Measurements from ENCODE around the gene DOCK9.

DOCK9 gene

DNA sequence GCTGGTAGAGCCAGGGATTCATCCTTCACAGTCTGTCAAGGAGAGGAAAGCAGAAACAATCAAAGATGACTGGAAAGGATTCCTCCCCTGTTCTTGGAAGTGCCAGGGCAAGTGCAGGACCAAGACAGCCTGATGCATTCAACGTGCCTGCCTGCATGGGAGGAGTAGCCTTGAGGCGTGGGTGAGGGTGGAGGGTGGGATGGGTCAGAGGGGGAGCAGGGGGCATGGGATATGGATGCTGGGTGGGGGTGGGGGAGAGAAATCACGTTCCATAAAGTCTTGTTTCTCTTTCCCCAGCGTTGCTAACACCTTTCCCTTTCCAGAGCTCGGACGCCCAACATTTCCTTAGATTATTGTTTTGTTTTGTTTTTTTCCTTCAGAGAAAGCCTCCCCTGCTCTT lies 117.4 kb downstream of the DOCK9 start:
- FAIRE-seq (no peak), DNase-seq (ENCODE audit: insufficient read length, low spot score) (no peak)
- TF ChIP-seq TAF1 (IDR thresholded peaks at IDR 0.05; ENCODE audit: low read depth, low read length) (no peak), PAX5 (IDR thresholded peaks at IDR 0.05; ENCODE audit: insufficient read depth, low read length, severe bottlenecking) (no peak), POLR2AphosphoS5 (IDR thresholded peaks at IDR 0.05; ENCODE audit: low read depth, low read length) (no peak), SPI1 (IDR thresholded peaks at IDR 0.05; ENCODE audit: low read depth, low read length) (no peak), POU2F2 (IDR thresholded peaks at IDR 0.05; ENCODE audit: low read depth, low read length) (no peak), POLR2A (IDR thresholded peaks at IDR 0.05; ENCODE audit: low read depth, low read length) (no peak)

DNA sequence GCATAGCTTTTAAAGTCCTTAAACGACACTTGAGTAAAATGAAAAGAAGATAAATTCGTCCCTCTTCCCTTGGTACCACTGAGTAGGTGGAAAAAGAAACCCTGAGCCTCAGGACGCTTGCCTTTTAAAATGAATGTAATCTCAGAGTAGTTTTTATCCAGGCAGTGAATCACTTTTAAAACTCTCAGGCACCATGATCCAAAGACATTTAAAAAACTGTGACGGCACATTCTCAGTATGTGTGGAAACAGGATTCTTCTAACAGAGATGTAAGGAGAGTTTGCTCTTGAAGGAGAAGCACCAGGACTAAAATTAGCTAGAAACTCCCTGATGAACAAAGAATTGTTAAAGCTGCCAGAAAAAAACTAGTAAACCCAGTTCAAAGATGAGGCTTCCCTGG lies 119.7 kb downstream of the DOCK9 start:
- TF ChIP-seq POLR2A (IDR thresholded peaks at IDR 0.05; ENCODE audit: low read depth, low read length) (no peak), POU2F2 (IDR thresholded peaks at IDR 0.05; ENCODE audit: low read depth, low read length) (no peak), POLR2AphosphoS5 (IDR thresholded peaks at IDR 0.05; ENCODE audit: low read depth, low read length) (no peak), SPI1 (IDR thresholded peaks at IDR 0.05; ENCODE audit: low read depth, low read length) (no peak), PAX5 (IDR thresholded peaks at IDR 0.05; ENCODE audit: insufficient read depth, low read length, severe bottlenecking) (no peak), TAF1 (IDR thresholded peaks at IDR 0.05; ENCODE audit: low read depth, low read length) (no peak)
- DNase-seq (ENCODE audit: insufficient read length, low spot score) (no peak), FAIRE-seq (no peak)

DNA sequence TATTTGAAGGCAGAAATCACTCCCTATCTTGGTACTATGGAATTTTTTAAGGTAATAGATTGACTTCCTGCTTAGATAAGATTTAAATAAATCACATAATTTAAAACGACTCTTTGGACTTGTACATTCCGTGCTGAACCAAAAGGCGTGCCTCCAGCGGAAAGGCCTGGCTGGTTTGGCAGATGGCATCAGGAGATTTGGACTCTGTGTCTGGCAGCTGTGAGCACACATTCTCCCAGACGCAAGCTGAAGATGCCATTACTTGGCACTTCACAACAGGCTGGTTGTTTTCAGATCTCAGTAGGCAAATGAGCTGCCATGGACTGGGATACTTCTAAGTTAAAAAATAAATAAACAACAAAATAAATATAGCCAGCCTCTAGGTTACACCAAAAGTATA lies 120.9 kb downstream of the DOCK9 start:
- FAIRE-seq (no peak), DNase-seq (ENCODE audit: insufficient read length, low spot score) (no peak)
- TF ChIP-seq POU2F2 (IDR thresholded peaks at IDR 0.05; ENCODE audit: low read depth, low read length) (no peak), SPI1 (IDR thresholded peaks at IDR 0.05; ENCODE audit: low read depth, low read length) (no peak), POLR2AphosphoS5 (IDR thresholded peaks at IDR 0.05; ENCODE audit: low read depth, low read length) (no peak), TAF1 (IDR thresholded peaks at IDR 0.05; ENCODE audit: low read depth, low read length) (no peak), POLR2A (IDR thresholded peaks at IDR 0.05; ENCODE audit: low read depth, low read length) (no peak), PAX5 (IDR thresholded peaks at IDR 0.05; ENCODE audit: insufficient read depth, low read length, severe bottlenecking) (no peak)

DNA sequence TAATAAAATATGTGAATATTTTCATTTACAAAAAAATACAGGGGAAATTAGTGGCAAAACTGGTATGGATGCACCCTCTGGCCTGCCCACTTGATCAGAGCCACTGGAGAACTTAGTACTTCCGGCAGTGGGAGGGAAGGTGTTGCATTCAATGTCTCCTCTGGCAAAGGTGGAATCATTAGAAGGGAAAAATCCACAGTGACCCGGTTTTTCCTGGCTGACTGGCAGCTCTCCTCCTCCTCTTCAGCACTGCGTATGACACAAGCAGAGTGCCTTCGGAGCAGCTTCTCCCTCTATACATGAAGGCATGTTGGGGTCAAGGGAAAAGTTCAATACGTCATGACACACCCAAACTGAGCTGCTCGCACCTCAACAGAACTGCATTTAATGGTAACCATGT lies 123.4 kb downstream of the DOCK9 start:
- FAIRE-seq: no peak
- DNase-seq (ENCODE audit: insufficient read length, low spot score): no peak

DNA sequence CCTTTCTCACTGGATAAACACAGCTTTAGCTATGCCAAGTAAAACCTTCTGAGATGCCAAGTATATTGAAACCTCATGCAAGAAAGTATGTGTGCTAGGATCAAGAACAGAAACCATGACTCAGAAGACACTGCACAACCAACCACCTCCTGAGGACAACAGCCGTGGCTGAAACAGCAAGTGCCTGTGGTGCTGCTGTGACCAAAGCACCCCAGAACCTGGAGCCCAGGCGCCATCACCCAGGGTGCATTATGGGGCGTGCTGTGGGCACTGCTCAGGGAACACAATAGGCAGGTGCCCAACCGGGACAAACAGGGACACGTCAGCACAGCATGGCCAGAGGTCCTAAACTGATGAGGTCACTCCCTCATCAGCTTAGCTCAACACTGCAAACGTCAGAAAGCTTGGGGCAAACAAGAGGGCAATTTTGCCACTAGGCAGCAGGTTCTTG lies 124.1 kb downstream of the DOCK9 start:
- FAIRE-seq: peak; percentile 96
- TF ChIP-seq POU2F2 (IDR thresholded peaks at IDR 0.05; ENCODE audit: low read depth, low read length): 0 out of 2 replicates have a peak, but pooled peaks have one; percentile 33
- no peak for TF ChIP-seq POLR2AphosphoS5 (IDR thresholded peaks at IDR 0.05; ENCODE audit: low read depth, low read length)
- peak; percentile 23; the same call in 1 of the 2 replicates for TF ChIP-seq SPI1 (IDR thresholded peaks at IDR 0.05; ENCODE audit: low read depth, low read length)
- no peak for TF ChIP-seq POLR2A (IDR thresholded peaks at IDR 0.05; ENCODE audit: low read depth, low read length)
- TF ChIP-seq PAX5 (IDR thresholded peaks at IDR 0.05; ENCODE audit: insufficient read depth, low read length, severe bottlenecking): no peak
- DNase-seq (ENCODE audit: insufficient read length, low spot score): peak; percentile 32

More for the DNA sequence above, 123.4 kb downstream of the DOCK9 start:
- TF ChIP-seq POU2F2 (IDR thresholded peaks at IDR 0.05; ENCODE audit: low read depth, low read length) (no peak), PAX5 (IDR thresholded peaks at IDR 0.05; ENCODE audit: insufficient read depth, low read length, severe bottlenecking) (no peak), TAF1 (IDR thresholded peaks at IDR 0.05; ENCODE audit: low read depth, low read length) (no peak), POLR2AphosphoS5 (IDR thresholded peaks at IDR 0.05; ENCODE audit: low read depth, low read length) (no peak), SPI1 (IDR thresholded peaks at IDR 0.05; ENCODE audit: low read depth, low read length) (no peak), POLR2A (IDR thresholded peaks at IDR 0.05; ENCODE audit: low read depth, low read length) (no peak)

DNA sequence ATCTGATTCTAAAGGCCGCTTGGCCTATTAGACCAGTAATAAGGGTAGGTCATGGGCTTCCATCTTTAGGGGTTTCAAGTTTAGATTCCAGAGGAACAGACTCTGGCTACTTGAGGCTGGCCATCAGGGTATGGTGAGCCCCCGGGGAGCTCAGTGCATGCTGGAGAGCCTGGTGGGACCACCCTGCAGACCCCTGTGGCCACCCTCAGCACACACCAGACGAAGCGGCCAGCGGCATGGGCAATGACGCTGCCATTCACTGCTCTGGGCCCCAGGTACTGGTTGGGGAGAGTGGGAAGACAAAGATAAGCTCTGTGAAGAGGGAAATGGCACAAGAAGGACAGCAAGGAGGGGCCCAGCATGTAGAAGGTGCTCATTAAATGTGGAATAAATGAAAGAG lies 126.6 kb downstream of the DOCK9 start:
- no peak for FAIRE-seq
- TF ChIP-seq SPI1 (IDR thresholded peaks at IDR 0.05; ENCODE audit: low read depth, low read length): no peak
- TF ChIP-seq PAX5 (IDR thresholded peaks at IDR 0.05; ENCODE audit: insufficient read depth, low read length, severe bottlenecking): no peak
- TF ChIP-seq POLR2AphosphoS5 (IDR thresholded peaks at IDR 0.05; ENCODE audit: low read depth, low read length): no peak
- TF ChIP-seq POLR2A (IDR thresholded peaks at IDR 0.05; ENCODE audit: low read depth, low read length): no peak
- TF ChIP-seq POU2F2 (IDR thresholded peaks at IDR 0.05; ENCODE audit: low read depth, low read length): no peak
- TF ChIP-seq TAF1 (IDR thresholded peaks at IDR 0.05; ENCODE audit: low read depth, low read length): no peak
- no peak for DNase-seq (ENCODE audit: insufficient read length, low spot score)

DNA sequence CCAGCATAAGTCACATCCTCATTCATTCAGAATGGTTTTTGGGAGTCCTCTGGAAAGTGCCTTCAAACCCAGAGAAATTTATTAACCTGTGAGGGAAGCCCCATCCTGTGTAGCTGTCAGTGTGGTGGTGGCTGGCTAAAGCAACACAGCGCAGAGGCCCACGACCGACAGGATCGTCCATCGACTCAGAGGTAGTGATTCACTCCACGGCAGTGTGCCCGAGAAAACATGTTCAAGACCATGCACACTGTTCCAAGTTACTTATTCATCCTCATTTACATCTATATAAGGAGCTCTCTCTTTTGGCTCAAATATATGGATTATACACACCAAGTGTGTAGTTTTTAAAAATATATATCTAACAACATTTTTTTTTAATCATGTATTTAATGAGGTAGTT lies 129.1 kb downstream of the DOCK9 start:
- FAIRE-seq (no peak), DNase-seq (ENCODE audit: insufficient read length, low spot score) (no peak)
- TF ChIP-seq TAF1 (IDR thresholded peaks at IDR 0.05; ENCODE audit: low read depth, low read length): no peak
- no peak for TF ChIP-seq PAX5 (IDR thresholded peaks at IDR 0.05; ENCODE audit: insufficient read depth, low read length, severe bottlenecking)
- no peak for TF ChIP-seq POU2F2 (IDR thresholded peaks at IDR 0.05; ENCODE audit: low read depth, low read length)
- no peak for TF ChIP-seq POLR2A (IDR thresholded peaks at IDR 0.05; ENCODE audit: low read depth, low read length)
- TF ChIP-seq SPI1 (IDR thresholded peaks at IDR 0.05; ENCODE audit: low read depth, low read length): no peak
- TF ChIP-seq POLR2AphosphoS5 (IDR thresholded peaks at IDR 0.05; ENCODE audit: low read depth, low read length): no peak

DNA sequence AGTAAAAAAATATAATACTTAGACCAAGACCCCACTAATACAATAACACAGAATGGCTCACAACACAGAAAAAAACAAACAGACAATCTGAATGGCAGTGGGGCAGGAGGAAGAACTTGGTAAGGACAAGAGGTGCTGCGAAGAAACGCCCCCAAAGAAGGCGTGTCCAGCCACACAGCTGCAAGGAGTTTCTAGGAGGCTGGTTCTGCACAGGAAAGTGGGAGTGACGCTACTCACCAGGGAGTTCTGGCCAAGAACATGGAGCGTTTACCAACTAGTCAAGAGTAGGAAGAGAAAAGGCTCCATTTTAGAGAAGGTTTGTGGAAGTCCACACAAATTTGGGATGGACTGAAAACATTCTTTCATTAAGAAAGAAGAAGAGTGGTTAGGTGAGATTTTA lies 130.1 kb downstream of the DOCK9 start:
- TF ChIP-seq TAF1 (IDR thresholded peaks at IDR 0.05; ENCODE audit: low read depth, low read length): no peak
- no peak for TF ChIP-seq SPI1 (IDR thresholded peaks at IDR 0.05; ENCODE audit: low read depth, low read length)
- no peak for TF ChIP-seq POU2F2 (IDR thresholded peaks at IDR 0.05; ENCODE audit: low read depth, low read length)
- no peak for TF ChIP-seq POLR2A (IDR thresholded peaks at IDR 0.05; ENCODE audit: low read depth, low read length)
- TF ChIP-seq POLR2AphosphoS5 (IDR thresholded peaks at IDR 0.05; ENCODE audit: low read depth, low read length): no peak
- no peak for TF ChIP-seq PAX5 (IDR thresholded peaks at IDR 0.05; ENCODE audit: insufficient read depth, low read length, severe bottlenecking)
- FAIRE-seq: no peak

DNA sequence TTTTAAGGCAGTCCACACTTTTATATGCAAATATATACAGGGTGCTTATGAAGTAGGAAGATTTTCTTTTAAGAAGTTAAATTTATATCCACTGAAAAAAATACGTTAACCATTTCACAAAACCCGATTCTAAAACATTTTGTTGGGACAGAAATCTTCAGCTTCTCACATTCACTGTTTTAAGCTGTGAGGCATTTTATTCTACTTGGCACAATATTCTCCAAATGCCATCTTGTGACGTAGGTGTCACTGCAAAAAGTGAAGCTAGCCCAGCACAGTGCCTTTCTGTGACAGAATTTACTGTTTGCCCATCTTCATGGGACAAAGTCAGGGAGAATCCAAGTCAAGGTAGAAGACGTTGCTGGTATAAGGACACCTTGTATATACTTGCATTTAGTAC lies 130.9 kb downstream of the DOCK9 start:
- TF ChIP-seq TAF1 (IDR thresholded peaks at IDR 0.05; ENCODE audit: low read depth, low read length) (no peak), POLR2A (IDR thresholded peaks at IDR 0.05; ENCODE audit: low read depth, low read length) (no peak), PAX5 (IDR thresholded peaks at IDR 0.05; ENCODE audit: insufficient read depth, low read length, severe bottlenecking) (no peak), SPI1 (IDR thresholded peaks at IDR 0.05; ENCODE audit: low read depth, low read length) (no peak), POU2F2 (IDR thresholded peaks at IDR 0.05; ENCODE audit: low read depth, low read length) (no peak), POLR2AphosphoS5 (IDR thresholded peaks at IDR 0.05; ENCODE audit: low read depth, low read length) (no peak)
- FAIRE-seq: no peak
- no peak for DNase-seq (ENCODE audit: insufficient read length, low spot score)

More for the DNA sequence above, 130.1 kb downstream of the DOCK9 start:
- no peak for DNase-seq (ENCODE audit: insufficient read length, low spot score)

DNA sequence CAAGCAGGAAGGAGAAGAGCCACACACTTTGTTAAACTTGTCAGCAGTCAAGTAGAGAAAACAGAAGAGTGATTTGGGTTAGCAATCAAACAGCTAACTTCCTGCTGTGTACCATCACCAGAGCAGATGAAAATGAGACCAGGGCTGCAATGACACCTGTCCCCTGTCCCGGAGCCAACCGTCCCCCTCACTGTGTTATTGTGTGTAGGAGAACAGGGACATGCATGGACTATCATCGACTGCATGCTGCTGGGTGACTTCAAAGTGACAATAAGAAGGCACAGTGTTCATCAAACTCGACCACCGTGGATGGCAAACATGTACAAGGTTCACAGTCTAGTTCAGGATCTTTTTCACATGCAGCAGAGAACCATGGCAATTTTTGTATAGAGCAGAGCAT lies 131.3 kb downstream of the DOCK9 start:
- TF ChIP-seq TAF1 (IDR thresholded peaks at IDR 0.05; ENCODE audit: low read depth, low read length) (no peak), PAX5 (IDR thresholded peaks at IDR 0.05; ENCODE audit: insufficient read depth, low read length, severe bottlenecking) (no peak), POLR2A (IDR thresholded peaks at IDR 0.05; ENCODE audit: low read depth, low read length) (no peak), POU2F2 (IDR thresholded peaks at IDR 0.05; ENCODE audit: low read depth, low read length) (no peak), SPI1 (IDR thresholded peaks at IDR 0.05; ENCODE audit: low read depth, low read length) (no peak), POLR2AphosphoS5 (IDR thresholded peaks at IDR 0.05; ENCODE audit: low read depth, low read length) (no peak)
- FAIRE-seq: no peak
- no peak for DNase-seq (ENCODE audit: insufficient read length, low spot score)
